ENCODE data around the gene WSB1. TPM values are rescaled to one million over a fixed set of nuclear protein-coding genes. Genes with fewer than 3 reads are reported as not detected.

WSB1 gene
- polyA plus RNA-seq, 1 of the 3 experiments (the other 2 are of a cell fraction): 261 TPM

GRCh38 chr17:27294689-27295630 is 1.0 kb downstream of the WSB1 start:
- H2AFZ ChIP-seq (ENCODE audit: low read depth): peak overlapping the region; percentile 87; the same call in 1 of the 2 replicates
- no peaks in the 10 kb centered on the region for H3K9me2 ChIP-seq
- H3K27me3 ChIP-seq (ENCODE audit: insufficient read depth): no peaks in the 10 kb centered on the region
- TF ChIP-seq, protein P1, sequence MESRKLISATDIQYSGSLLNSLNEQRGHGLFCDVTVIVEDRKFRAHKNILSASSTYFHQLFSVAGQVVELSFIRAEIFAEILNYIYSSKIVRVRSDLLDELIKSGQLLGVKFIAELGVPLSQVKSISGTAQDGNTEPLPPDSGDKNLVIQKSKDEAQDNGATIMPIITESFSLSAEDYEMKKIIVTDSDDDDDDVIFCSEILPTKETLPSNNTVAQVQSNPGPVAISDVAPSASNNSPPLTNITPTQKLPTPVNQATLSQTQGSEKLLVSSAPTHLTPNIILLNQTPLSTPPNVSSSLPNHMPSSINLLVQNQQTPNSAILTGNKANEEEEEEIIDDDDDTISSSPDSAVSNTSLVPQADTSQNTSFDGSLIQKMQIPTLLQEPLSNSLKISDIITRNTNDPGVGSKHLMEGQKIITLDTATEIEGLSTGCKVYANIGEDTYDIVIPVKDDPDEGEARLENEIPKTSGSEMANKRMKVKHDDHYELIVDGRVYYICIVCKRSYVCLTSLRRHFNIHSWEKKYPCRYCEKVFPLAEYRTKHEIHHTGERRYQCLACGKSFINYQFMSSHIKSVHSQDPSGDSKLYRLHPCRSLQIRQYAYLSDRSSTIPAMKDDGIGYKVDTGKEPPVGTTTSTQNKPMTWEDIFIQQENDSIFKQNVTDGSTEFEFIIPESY (IDR thresholded peaks at IDR 0.05; ENCODE audit: borderline replicate concordance, low read depth): no peak
- TF ChIP-seq NFIC (IDR thresholded peaks at IDR 0.05; ENCODE audit: borderline replicate concordance): no peak
- no peak for TF ChIP-seq RCOR1 (IDR thresholded peaks at IDR 0.05; ENCODE audit: low read length)
- peak; percentile 0; the same call in 1 of the 2 replicates for TF ChIP-seq GABPA (IDR thresholded peaks at IDR 0.05; ENCODE audit: low read depth)
- TF ChIP-seq RAD21 (IDR thresholded peaks at IDR 0.05; ENCODE audit: low read length): no peak
- no peak for TF ChIP-seq FOXM1 (IDR thresholded peaks at IDR 0.05; ENCODE audit: low read depth)
- TF ChIP-seq TCF12 (IDR thresholded peaks at IDR 0.05): no peak
- no peak for TF ChIP-seq FOSL2 (IDR thresholded peaks at IDR 0.05; ENCODE audit: borderline replicate concordance, low read depth)
- TF ChIP-seq EZH2phosphoT487 (IDR thresholded peaks at IDR 0.05; ENCODE audit: borderline replicate concordance, low read depth): no peak
- TF ChIP-seq RFX5 (IDR thresholded peaks at IDR 0.05; ENCODE audit: low read length): no peak
- no peak for TF ChIP-seq GATA2 (CRISPR knock-in tag; IDR thresholded peaks at IDR 0.05)
- TF ChIP-seq POLR2AphosphoS5 (IDR thresholded peaks at IDR 0.05; ENCODE audit: low read depth, low read length): peak; percentile 68
- no peak for TF ChIP-seq EP300 (IDR thresholded peaks at IDR 0.05; ENCODE audit: borderline replicate concordance in 1 of 2, low read depth in 1 of 2, low read length in 1 of 2)
- TF ChIP-seq USF1 (IDR thresholded peaks at IDR 0.05; ENCODE audit: borderline replicate concordance, low read depth): no peak
- TF ChIP-seq JUND (IDR thresholded peaks at IDR 0.05): no peak
- TF ChIP-seq, protein P2, sequence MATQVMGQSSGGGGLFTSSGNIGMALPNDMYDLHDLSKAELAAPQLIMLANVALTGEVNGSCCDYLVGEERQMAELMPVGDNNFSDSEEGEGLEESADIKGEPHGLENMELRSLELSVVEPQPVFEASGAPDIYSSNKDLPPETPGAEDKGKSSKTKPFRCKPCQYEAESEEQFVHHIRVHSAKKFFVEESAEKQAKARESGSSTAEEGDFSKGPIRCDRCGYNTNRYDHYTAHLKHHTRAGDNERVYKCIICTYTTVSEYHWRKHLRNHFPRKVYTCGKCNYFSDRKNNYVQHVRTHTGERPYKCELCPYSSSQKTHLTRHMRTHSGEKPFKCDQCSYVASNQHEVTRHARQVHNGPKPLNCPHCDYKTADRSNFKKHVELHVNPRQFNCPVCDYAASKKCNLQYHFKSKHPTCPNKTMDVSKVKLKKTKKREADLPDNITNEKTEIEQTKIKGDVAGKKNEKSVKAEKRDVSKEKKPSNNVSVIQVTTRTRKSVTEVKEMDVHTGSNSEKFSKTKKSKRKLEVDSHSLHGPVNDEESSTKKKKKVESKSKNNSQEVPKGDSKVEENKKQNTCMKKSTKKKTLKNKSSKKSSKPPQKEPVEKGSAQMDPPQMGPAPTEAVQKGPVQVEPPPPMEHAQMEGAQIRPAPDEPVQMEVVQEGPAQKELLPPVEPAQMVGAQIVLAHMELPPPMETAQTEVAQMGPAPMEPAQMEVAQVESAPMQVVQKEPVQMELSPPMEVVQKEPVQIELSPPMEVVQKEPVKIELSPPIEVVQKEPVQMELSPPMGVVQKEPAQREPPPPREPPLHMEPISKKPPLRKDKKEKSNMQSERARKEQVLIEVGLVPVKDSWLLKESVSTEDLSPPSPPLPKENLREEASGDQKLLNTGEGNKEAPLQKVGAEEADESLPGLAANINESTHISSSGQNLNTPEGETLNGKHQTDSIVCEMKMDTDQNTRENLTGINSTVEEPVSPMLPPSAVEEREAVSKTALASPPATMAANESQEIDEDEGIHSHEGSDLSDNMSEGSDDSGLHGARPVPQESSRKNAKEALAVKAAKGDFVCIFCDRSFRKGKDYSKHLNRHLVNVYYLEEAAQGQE (IDR thresholded peaks at IDR 0.05; ENCODE audit: low read depth, low read length): no peak
- TF ChIP-seq ELF1 (IDR thresholded peaks at IDR 0.05): 0 out of 2 replicates have a peak, but pooled peaks have one; percentile 10
- TF ChIP-seq TAF1 (IDR thresholded peaks at IDR 0.05; ENCODE audit: borderline replicate concordance, low read depth, low read length): peak; percentile 37; the same call in 1 of the 2 replicates
- peak; percentile 22 for TF ChIP-seq PBX3 (IDR thresholded peaks at IDR 0.05)
- TF ChIP-seq USF2 (IDR thresholded peaks at IDR 0.05; ENCODE audit: borderline replicate concordance, low read depth, low read length): no peak
- TF ChIP-seq, protein P3, sequence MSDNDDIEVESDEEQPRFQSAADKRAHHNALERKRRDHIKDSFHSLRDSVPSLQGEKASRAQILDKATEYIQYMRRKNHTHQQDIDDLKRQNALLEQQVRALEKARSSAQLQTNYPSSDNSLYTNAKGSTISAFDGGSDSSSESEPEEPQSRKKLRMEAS (IDR thresholded peaks at IDR 0.05; ENCODE audit: low read depth): no peak
- TF ChIP-seq CHD2 (IDR thresholded peaks at IDR 0.05; ENCODE audit: low read length, partially characterized antibody): no peak
- no peak for TF ChIP-seq FOXJ3 (CRISPR knock-in tag; IDR thresholded peaks at IDR 0.05)
- TF ChIP-seq MXI1 (IDR thresholded peaks at IDR 0.05; ENCODE audit: low read depth, low read length): 0 out of 2 replicates have a peak, but pooled peaks have one; percentile 29
- peak overlapping the region; percentile 79 for H3K4me2 ChIP-seq
- H3F3A ChIP-seq (replicated peaks; ENCODE audit: insufficient read depth): peaks cover 11% of the 10 kb centered on the region
- ChIA-PET CTCF (interaction anchor here (0.7 to 4.1 kb wide), 13 partner anchors 11 to 307 kb away, joined by 3 to 19 read pairs (median 4); no protein-coding TSS in a partner anchor), POLR2A (interaction anchor here (0.7 to 2.4 kb wide), 14 partner anchors 9 to 206 kb away, joined by 3 to 18 read pairs (median 6); no protein-coding TSS in a partner anchor)
- H3K4me1 ChIP-seq (ENCODE audit: control insufficient read depth in 1 of 2, insufficient read depth in 2 of 2, low read depth in 1 of 2, low read length in 1 of 2): peaks cover 5 to 12% of the 10 kb centered on the region in 2 experiments; a peak in 3 of 4 replicates
- peaks cover 48% of the 10 kb centered on the region for H4K20me1 ChIP-seq (ENCODE audit: insufficient read depth)
- no peaks in the 10 kb centered on the region for H3K9me3 ChIP-seq
- peak; percentile 48 for DNase-seq
- H3K9ac ChIP-seq: peak overlapping the region; percentile 100
- H3K36me3 ChIP-seq (replicated peaks in 1 of 2; ENCODE audit: control insufficient read depth in 1 of 2, insufficient read depth in 2 of 2, low read length in 1 of 2): peaks cover 0 to 8% of the 10 kb centered on the region in 2 experiments
- peak overlapping the region; percentile 91 to 99 for H3K27ac ChIP-seq (ENCODE audit: low read depth in 2 of 2, low read length in 1 of 2)
- peaks cover 60% of the 10 kb centered on the region for H3K79me2 ChIP-seq (ENCODE audit: insufficient read depth)
- WGBS (ENCODE audit: low lambda C conversion rate): under 1% methylated on average over 19 of the region's 21 CpGs
- H3K4me3 ChIP-seq (ENCODE audit: low read depth in 2 of 2, low read length in 1 of 2): peak overlapping the region; percentile 78 to 87
